NK-92 treated with Interleukin-12 subunit alpha and Interleukin-12 subunit beta, amount 100 ng/mL, for 24 hours (cell line): Measurements from ENCODE around the gene SPATA6L.

ENCODE experiments used
- DNase-seq: peaks from one replicate; lab custom pipeline; 2025; lab: John Stamatoyannopoulos, UW

Gene SPATA6L

GRCh38 chr9:4549751-4550295, 116.5 kb downstream of the SPATA6L start:
- DNase-seq = no peak

GRCh38 chr9:4548811-4549725, 117.2 kb downstream of the SPATA6L start:
- DNase-seq = no peak
